A549 treated with DMSO at 1 μM for 4 hours (cell line): Measurements from ENCODE around the gene LRRIQ1. TPM values are rescaled to one million over a fixed set of nuclear protein-coding genes. Genes with fewer than 3 reads are reported as not detected.

Experiments used
- total RNA-seq: library from RNA; stranded (reverse); fragments of 200-300 nt; extraction: Qiagen RNA extraction; gene quantifications from 5 replicates; pipeline ENCODE4 v1.2.3, GENCODE V29; 2022; ENCODE audit warnings: low read depth

Gene LRRIQ1, protein sequence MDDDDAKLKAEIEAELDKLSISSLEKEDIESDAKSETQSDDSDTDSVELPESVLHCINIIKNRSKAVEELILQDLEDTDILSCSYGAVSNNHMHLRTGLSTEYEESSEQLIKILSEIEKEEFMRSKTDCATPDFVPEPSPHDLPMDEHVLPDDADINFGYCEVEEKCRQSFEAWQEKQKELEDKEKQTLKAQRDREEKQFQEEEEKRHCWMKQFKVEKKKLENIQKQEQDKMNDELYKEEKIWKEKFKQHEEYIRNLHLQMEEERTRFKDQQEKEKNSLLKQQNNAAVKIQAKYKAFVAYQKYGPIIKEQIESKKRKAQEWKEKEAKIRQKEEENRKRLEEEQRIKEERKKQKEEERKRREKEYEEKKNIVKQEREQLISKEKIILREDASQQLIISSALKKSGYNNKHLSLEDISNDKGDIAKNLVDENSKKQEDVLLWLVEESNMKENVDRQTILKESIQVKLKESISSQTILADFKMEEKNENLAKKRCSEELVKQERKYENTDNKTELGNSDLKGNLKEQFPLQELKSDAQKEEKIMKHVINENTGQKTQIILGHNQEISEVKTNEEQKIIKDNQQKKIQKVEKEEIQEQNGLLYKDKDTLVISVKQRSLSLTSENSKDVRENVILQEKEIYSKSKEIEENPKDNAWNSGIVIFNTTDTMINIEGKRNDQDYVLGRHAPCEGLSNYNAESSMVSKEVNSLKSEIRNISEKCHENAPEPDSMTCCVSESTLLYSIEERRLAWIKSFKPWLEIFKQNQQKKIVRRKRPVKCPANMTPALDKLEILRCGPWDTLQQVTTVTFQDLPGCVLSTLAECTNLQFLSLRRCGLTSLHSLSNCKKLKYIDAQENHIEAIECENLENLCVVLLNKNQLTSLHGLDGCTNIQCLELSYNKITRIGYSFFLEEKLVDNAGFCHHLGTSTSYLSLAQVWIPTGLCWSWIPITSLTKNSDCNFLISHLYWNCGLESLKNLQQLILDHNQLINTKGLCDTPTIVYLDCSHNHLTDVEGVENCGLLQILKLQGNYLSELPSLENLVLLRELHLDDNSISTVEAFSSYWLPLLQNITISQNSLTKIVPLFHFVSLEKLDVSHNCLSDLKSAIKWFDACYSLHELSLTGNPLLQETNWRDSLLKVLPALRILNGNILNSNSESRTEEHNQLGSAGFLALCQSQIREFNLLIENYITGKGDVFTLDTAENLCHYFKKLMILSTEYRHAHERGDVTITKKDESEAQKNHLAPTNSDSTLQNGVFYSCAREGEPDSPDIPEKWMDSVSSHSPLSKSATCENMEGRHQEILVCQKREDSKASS (N-terminal part only)
- 0.36 to 1.3 TPM (median 0.84 TPM) in 5 replicates for total RNA-seq

DNA sequence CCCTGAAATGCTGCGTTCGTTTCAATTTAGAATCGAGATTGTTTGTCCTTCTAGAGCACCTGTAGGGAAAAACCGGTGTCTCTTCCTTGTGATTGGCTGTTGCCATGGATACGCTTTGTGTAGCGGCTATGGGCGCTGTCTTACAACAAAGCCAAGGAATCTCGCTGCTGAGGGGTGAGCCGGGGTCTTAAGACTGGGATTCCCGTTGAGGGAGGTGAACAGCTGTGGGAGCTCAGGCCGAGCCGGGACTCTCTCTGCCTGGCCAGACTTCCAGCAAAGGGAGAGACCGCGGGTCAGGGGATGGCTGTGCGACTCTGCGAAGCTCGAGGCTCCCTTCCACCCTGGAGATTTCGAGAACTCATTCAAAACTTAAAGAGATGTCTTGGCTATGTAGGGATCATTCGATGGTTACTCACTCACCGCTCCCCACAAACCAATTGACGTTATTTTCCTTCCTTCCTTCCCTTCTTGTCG is at the start of gene LRRIQ1, which contains the start of gene TSPAN19:
Gene LRRIQ1 (plus strand): TSS at position 118 of the 474 bp plus-strand sequence. CDS start 1,826 bp downstream, outside the sequence.
Gene TSPAN19 (minus strand): TSS at position 44 of the 474 bp plus-strand sequence. CDS start 6,331 bp downstream, outside the sequence.

DNA sequence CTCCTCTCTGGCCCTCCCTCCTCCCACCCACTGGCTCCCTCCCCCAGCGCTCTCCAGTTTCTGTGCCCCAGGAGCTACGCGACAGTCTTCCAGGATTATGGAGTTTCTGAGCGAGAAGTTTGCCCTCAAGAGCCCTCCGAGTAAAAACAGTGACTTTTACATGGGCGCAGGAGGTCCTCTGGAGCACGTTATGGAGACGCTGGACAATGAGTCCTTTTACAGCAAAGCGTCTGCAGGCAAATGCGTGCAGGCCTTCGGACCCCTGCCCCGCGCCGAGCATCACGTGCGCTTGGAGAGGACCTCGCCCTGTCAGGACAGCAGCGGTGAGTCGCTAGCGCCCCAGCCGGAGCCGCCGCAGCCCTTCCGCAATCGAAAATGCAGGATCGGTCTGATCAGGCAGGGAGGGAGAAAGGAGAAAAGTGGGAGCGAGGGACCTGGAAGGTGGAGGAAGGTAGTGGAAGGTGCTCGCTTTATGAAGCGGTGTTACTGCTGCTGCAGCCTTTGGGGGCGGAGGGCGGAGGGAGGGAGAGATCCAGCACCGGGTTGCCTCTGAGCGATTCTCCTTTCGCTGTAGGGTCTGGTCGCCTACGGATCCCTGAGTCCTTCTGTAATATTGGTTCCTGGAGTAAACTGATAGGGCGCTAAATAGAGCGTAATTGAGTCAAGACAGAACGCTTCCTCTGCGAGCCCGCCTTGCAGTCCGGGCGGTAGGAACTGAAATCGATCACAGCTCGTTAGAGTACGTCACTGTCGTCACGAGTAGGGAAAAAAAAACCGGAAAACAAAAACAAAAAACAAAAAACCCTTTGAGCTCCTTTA is 244.2 kb downstream of the LRRIQ1 start, which contains the start of gene ALX1:
Gene ALX1 (plus strand): TSS at position 56 of the 819 bp plus-strand sequence. CDS start 42 bp downstream, at position 98.

Other genes starting within 250 kb of the LRRIQ1 start
- gene SLC6A15, start 123.6 kb upstream of the LRRIQ1 start, total RNA-seq: 2.4 to 5.3 TPM (median 3.5 TPM) in 5 replicates
- gene TSPAN19, start 74 bp upstream of the LRRIQ1 start, total RNA-seq: not detected in 5 replicates
- gene ALX1, start 243.9 kb downstream of the LRRIQ1 start, total RNA-seq: 5.4 to 7.1 TPM (median 6.1 TPM) in 5 replicates